Fibroblast of the aortic adventitia (primary cell): ENCODE measurements around the gene CDH13. TPM values are rescaled to one million over a fixed set of nuclear protein-coding genes. Genes with fewer than 3 reads are reported as not detected.

Experiments used
- DNase-seq: peaks from one replicate; pipeline ENCODE4 v3.0.0-alpha.2; 2010; ENCODE audit warnings: low read depth
- H3K4me3 ChIP-seq: 2 replicates; pipeline ENCODE4 v1.5.1; 2011; ENCODE audit warnings: low read depth, mild to moderate bottlenecking, control low read depth, low read length, moderate library complexity
- total RNA-seq: library from RNA; depleted of rRNA; stranded (reverse); fragments of >200 nt; gene quantifications from 2 replicates; pipeline ENCODE4 v1.2.3, GENCODE V29; 2012; ENCODE audit warnings: low replicate concordance
- TF ChIP-seq, protein P1 (sequence below): IDR thresholded peaks from 2 replicates; pipeline ENCODE4 v1.5.1; 2011; ENCODE audit warnings: mild to moderate bottlenecking, low read length, control low read depth, inconsistent platforms; ENCODE audit not compliant: insufficient read depth

The CDH13 gene
- total RNA-seq, 1 donor, result 55.7 TPM

GRCh38 chr16:82819286-82819685, 192.5 kb downstream of the CDH13 start:
- TF ChIP-seq, protein P1, sequence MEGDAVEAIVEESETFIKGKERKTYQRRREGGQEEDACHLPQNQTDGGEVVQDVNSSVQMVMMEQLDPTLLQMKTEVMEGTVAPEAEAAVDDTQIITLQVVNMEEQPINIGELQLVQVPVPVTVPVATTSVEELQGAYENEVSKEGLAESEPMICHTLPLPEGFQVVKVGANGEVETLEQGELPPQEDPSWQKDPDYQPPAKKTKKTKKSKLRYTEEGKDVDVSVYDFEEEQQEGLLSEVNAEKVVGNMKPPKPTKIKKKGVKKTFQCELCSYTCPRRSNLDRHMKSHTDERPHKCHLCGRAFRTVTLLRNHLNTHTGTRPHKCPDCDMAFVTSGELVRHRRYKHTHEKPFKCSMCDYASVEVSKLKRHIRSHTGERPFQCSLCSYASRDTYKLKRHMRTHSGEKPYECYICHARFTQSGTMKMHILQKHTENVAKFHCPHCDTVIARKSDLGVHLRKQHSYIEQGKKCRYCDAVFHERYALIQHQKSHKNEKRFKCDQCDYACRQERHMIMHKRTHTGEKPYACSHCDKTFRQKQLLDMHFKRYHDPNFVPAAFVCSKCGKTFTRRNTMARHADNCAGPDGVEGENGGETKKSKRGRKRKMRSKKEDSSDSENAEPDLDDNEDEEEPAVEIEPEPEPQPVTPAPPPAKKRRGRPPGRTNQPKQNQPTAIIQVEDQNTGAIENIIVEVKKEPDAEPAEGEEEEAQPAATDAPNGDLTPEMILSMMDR, result no peak
- H3K4me3 ChIP-seq, result no peak overlapping the region
- DNase-seq, result no peak

GRCh38 chr16:82820855-82821254, 194.1 kb downstream of the CDH13 start:
- TF ChIP-seq, protein P1, result no peak
- H3K4me3 ChIP-seq, result no peak overlapping the region
- DNase-seq, result no peak

- no peak overlapping the region for H3K4me3 ChIP-seq
- TF ChIP-seq, protein P1, result no peak
- DNase-seq, result peak; percentile 10
Observed at GRCh38 chr16:82824408-82824807, 197.6 kb downstream of the CDH13 start.

DNA sequence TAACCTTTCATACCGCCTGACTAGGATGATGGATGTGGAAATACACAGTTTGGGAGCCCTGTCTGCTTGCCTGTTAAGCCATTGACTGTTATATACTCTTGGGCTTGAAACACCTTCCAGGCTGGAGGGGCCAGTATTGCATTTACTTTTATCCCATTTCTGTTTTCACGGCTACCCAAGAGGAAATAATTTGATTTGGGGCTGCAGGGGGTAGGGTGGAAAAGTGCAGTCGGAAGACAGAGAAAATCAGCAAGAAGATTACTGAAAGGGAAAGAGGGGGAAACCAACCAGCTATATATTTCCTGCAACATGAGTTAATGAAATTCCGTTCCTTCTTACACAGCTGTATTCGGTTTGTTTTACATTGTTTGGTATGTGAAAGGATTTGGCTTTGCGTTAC, 202.5 kb downstream of the CDH13 start:
- TF ChIP-seq, protein P1, result no peak
- no peak overlapping the region for H3K4me3 ChIP-seq
- DNase-seq, result no peak

- DNase-seq, result no peak
- no peak overlapping the region for H3K4me3 ChIP-seq
- TF ChIP-seq, protein P1, result no peak
Observed at GRCh38 chr16:82830944-82831343, 204.2 kb downstream of the CDH13 start.

DNA sequence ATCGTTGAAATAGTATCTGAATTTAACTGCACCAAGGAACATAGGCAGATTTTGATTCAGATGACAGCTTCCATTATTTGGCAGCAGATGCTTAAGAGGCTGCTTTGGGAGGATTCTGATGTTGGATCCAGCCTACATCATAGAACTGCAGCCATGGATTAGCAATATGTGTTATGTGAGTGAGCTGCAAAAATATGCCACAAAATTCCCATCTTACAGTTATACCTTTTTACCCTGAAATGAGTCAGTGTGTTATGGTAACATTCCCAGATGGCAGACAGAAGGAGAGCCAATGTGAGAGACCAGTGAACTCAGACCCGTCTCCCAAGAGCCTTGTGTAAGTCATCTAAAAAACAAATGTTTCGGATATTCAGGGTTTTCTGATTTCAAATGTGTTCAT, 206.1 kb downstream of the CDH13 start:
- DNase-seq, result peak; percentile 86
- TF ChIP-seq, protein P1, result no peak
- no peak overlapping the region for H3K4me3 ChIP-seq

DNA sequence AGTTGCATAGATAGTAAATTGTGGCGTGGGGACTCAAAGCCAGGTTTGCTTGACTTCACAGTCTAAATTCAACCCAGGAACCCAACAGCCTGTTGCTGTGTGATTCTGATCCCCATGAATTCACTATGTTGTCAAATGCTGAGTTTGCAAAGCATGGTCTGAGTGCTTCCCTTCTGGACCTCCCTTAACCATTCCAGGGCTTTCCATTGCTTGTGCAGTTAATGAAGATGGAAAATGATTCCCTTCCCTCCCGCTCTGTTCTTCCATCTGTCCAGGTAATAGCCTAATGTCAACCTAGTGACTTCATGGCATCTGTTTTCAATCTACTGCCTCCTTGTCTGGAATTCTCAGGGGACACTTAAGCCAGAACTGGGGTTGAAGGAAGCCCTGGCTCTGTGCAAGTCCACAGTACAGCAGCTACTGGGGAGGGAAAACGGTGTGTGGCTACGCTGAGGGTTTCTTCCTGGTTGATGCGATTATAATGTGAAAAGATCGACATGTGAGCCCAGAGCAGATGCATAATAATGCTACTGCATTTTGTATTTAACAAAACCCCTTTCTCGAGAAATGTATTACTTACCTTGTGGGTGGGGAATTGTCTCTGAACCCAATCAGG, 206.7 kb downstream of the CDH13 start:
- TF ChIP-seq, protein P1, result no peak
- no peak overlapping the region for H3K4me3 ChIP-seq
- DNase-seq, result peak; percentile 6
